Measurements from ENCODE around the gene SMYD5.

Gene SMYD5

GRCh38 chr2:73238976-73239375 lies 24.9 kb downstream of the SMYD5 start:
- no peak for DNase-seq (ENCODE audit: low read depth, low spot score)

- DNase-seq (ENCODE audit: low read depth, low spot score) = no peak
Observed at GRCh38 chr2:73239776-73240175, 25.7 kb downstream of the SMYD5 start.

- DNase-seq (ENCODE audit: low read depth, low spot score) = no peak
Observed at GRCh38 chr2:73243884-73244570, 30.0 kb downstream of the SMYD5 start.

GRCh38 chr2:73244580-73244979 lies 30.5 kb downstream of the SMYD5 start:
- DNase-seq (ENCODE audit: low read depth, low spot score) = no peak

GRCh38 chr2:73246850-73247249 lies 32.8 kb downstream of the SMYD5 start:
- DNase-seq (ENCODE audit: low read depth, low spot score) = no peak

GRCh38 chr2:73249636-73250035 lies 35.6 kb downstream of the SMYD5 start:
- DNase-seq (ENCODE audit: low read depth, low spot score) = no peak

GRCh38 chr2:73250872-73251846 lies 37.1 kb downstream of the SMYD5 start:
- DNase-seq (ENCODE audit: low read depth, low spot score) = no peak

GRCh38 chr2:73252238-73253027 lies 38.4 kb downstream of the SMYD5 start:
- no peak for DNase-seq (ENCODE audit: low read depth, low spot score)

- no peak for DNase-seq (ENCODE audit: low read depth, low spot score)
Observed at GRCh38 chr2:73253400-73253799, 39.4 kb downstream of the SMYD5 start.

GRCh38 chr2:73253901-73254300 lies 39.9 kb downstream of the SMYD5 start:
- no peak for DNase-seq (ENCODE audit: low read depth, low spot score)

GRCh38 chr2:73254343-73255006 lies 40.4 kb downstream of the SMYD5 start:
- no peak for DNase-seq (ENCODE audit: low read depth, low spot score)

- no peak for DNase-seq (ENCODE audit: low read depth, low spot score)
Observed at GRCh38 chr2:73255007-73255644, 41.1 kb downstream of the SMYD5 start.

GRCh38 chr2:73255907-73256617 lies 42.0 kb downstream of the SMYD5 start:
- no peak for DNase-seq (ENCODE audit: low read depth, low spot score)

GRCh38 chr2:73256618-73256922 lies 42.5 kb downstream of the SMYD5 start:
- DNase-seq (ENCODE audit: low read depth, low spot score) = no peak

- no peak for DNase-seq (ENCODE audit: low read depth, low spot score)
Observed at GRCh38 chr2:73257021-73257420, 43.0 kb downstream of the SMYD5 start.

- DNase-seq (ENCODE audit: low read depth, low spot score) = no peak
Observed at GRCh38 chr2:73257425-73258125, 43.5 kb downstream of the SMYD5 start.

GRCh38 chr2:73258186-73258912 lies 44.3 kb downstream of the SMYD5 start:
- no peak for DNase-seq (ENCODE audit: low read depth, low spot score)

GRCh38 chr2:73258913-73259215 lies 44.8 kb downstream of the SMYD5 start:
- DNase-seq (ENCODE audit: low read depth, low spot score) = no peak

GRCh38 chr2:73259276-73259675 lies 45.2 kb downstream of the SMYD5 start:
- DNase-seq (ENCODE audit: low read depth, low spot score) = no peak

Data from smooth muscle cell of the brain vasculature (primary cell).